Measurements from ENCODE around the gene PAQR5. TPM values are rescaled to one million over a fixed set of nuclear protein-coding genes. Genes with fewer than 3 reads are reported as not detected.
A peak's percentile ranks its signal among the peaks of the same experiment; 100 is the strongest.

PAQR5 gene
- total and polyA plus RNA-seq, 9 of the 15 experiments (the other 6 are each of a cell fraction or from before 2014, with no cell fraction given), result 0.04 to 0.08 TPM; not detected in 7

- TF ChIP-seq GATAD2A (IDR thresholded peaks at IDR 0.05) (peak; percentile 43; the same call in 1 of the 2 replicates), ETV1 (tag; conservative IDR thresholded peaks at IDR 0.05; ENCODE audit: low read depth) (no peak), ZNF253 (CRISPR knock-in tag; conservative IDR thresholded peaks at IDR 0.05) (no peak), HDGF (IDR thresholded peaks at IDR 0.05) (0 out of 2 replicates have a peak, but pooled peaks have one; percentile 26), ZNF143 (CRISPR knock-in tag; IDR thresholded peaks at IDR 0.05) (peak; percentile 54; the same call in 1 of the 2 replicates), NFRKB (IDR thresholded peaks at IDR 0.05; ENCODE audit: low read depth) (peak; percentile 63; the same call in 1 of the 2 replicates), ZNF764 (CRISPR knock-in tag; IDR thresholded peaks at IDR 0.05; ENCODE audit: low read depth) (no peak), ZC3H4 (CRISPR knock-in tag; IDR thresholded peaks at IDR 0.05; ENCODE audit: borderline replicate concordance) (0 out of 2 replicates have a peak, but pooled peaks have one; percentile 67)
Observed at GRCh38 chr15:69451951-69452691, 153.4 kb downstream of the PAQR5 start (continued).

- intact Hi-C loops (cut with micrococcal nuclease), result loop anchor here (5.0 kb wide), 1 partner anchor 36 kb away; no protein-coding TSS in a partner anchor
- Histone ChIP-seq H3K9me1 (ENCODE audit: control insufficient read depth, insufficient read depth, low read length) (peaks cover 5% of the 10 kb centered on the region), H3K9me3 (replicated peaks; ENCODE audit: control insufficient read depth, insufficient read depth, low read depth, low read length) (no peaks in the 10 kb centered on the region), H2AFZ (ENCODE audit: low read depth, low read length) (peak within 1 kb of the TSS; percentile 86), H3K9ac (ENCODE audit: insufficient read depth in 1 of 2, low read depth in 2 of 2, low read length in 2 of 2) (peak within 1 kb of the TSS; percentile 94 to 99), H3K4me3 (peak within 1 kb of the TSS; percentile 98), H3K36me3 (ENCODE audit: control insufficient read depth, insufficient read depth, low read length) (peaks cover 55% of the 10 kb centered on the region), H4K20me1 (replicated peaks; ENCODE audit: control insufficient read depth, insufficient read depth, low read length) (peaks cover 39% of the 10 kb centered on the region), H3K4me1 (replicated peaks in 1 of 2; ENCODE audit: control insufficient read depth in 2 of 2, insufficient read depth in 2 of 2, low read length in 2 of 2) (peaks cover 9 to 16% of the 10 kb centered on the region in 2 experiments; a peak in 4 of 5 replicates), H3K79me2 (ENCODE audit: control insufficient read depth, insufficient read depth, low read length) (peaks cover 56% of the 10 kb centered on the region), H3K4me2 (ENCODE audit: insufficient read depth, low read length) (peak within 1 kb of the TSS; percentile 88), H3K27ac (ENCODE audit: extremely low read depth, low read depth, low read length) (peak within 1 kb of the TSS; percentile 90), H3K27me3 (ENCODE audit: control insufficient read depth in 2 of 2, insufficient read depth in 2 of 2, low read length in 2 of 2) (no peaks in the 10 kb centered on the region)
- peak; percentile 87 for ATAC-seq
- in situ Hi-C loops (cut with MboI), result no loop called here
- FAIRE-seq, result peak; percentile 86
- peak; percentile 96 to 99 (median 96) for DNase-seq (ENCODE audit: extremely low read depth in 1 of 4, low spot score in 3 of 4)
- no TSS peak for BruUV-seq (replicated peaks)
- WGBS (ENCODE audit: insufficient coverage, low coverage, missing lambda C conversion rate), result under 1% methylated on average over 58 of the region's 77 CpGs
- ChIA-PET CTCF (ENCODE audit: low intra/inter-chr PET ratio) (no interaction called here), POLR2A (interaction anchor here (0.5 to 5.9 kb wide), 35 partner anchors 9 to 1011 kb away, joined by 3 to 127 read pairs (median 4); partner anchors contain the start of genes GLCE, KIF23 and TLE3)
- no peak for TF ChIP-seq ZNF3 (CRISPR knock-in tag; IDR thresholded peaks at IDR 0.05)
- TF ChIP-seq POLR2A (conservative IDR thresholded peaks at IDR 0.05), result peak; percentile 100
- 0 out of 2 replicates have a peak, but pooled peaks have one; percentile 38 for TF ChIP-seq HDAC2 (IDR thresholded peaks at IDR 0.05)
- no peak for TF ChIP-seq ZNF717 (CRISPR knock-in tag; IDR thresholded peaks at IDR 0.05)
- TF ChIP-seq POLR2G (IDR thresholded peaks at IDR 0.05; ENCODE audit: low read depth, low read length), result peak; percentile 100
- TF ChIP-seq HBP1 (CRISPR knock-in tag; IDR thresholded peaks at IDR 0.05), result no peak
- TF ChIP-seq, protein P1, sequence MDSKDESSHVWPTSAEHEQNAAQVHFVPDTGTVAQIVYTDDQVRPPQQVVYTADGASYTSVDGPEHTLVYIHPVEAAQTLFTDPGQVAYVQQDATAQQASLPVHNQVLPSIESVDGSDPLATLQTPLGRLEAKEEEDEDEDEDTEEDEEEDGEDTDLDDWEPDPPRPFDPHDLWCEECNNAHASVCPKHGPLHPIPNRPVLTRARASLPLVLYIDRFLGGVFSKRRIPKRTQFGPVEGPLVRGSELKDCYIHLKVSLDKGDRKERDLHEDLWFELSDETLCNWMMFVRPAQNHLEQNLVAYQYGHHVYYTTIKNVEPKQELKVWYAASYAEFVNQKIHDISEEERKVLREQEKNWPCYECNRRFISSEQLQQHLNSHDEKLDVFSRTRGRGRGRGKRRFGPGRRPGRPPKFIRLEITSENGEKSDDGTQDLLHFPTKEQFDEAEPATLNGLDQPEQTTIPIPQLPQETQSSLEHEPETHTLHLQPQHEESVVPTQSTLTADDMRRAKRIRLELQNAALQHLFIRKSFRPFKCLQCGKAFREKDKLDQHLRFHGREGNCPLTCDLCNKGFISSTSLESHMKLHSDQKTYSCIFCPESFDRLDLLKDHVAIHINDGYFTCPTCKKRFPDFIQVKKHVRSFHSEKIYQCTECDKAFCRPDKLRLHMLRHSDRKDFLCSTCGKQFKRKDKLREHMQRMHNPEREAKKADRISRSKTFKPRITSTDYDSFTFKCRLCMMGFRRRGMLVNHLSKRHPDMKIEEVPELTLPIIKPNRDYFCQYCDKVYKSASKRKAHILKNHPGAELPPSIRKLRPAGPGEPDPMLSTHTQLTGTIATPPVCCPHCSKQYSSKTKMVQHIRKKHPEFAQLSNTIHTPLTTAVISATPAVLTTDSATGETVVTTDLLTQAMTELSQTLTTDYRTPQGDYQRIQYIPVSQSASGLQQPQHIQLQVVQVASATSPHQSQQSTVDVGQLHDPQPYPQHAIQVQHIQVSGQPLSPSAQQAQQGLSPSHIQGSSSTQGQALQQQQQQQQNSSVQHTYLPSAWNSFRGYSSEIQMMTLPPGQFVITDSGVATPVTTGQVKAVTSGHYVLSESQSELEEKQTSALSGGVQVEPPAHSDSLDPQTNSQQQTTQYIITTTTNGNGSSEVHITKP (IDR thresholded peaks at IDR 0.05; ENCODE audit: partially characterized antibody), result no peak
- TF ChIP-seq EP400 (IDR thresholded peaks at IDR 0.05), result peak; percentile 97
Observed at GRCh38 chr15:69452692-69453521, 154.2 kb downstream of the PAQR5 start, which contains the start of gene RPLP1. RPLP1 (plus strand) TSS chr15:69452818; CDS start chr15:69452949, 131 bp downstream.
